ENCODE data around the gene SMCHD1. TPM values are rescaled to one million over a fixed set of nuclear protein-coding genes. Genes with fewer than 3 reads are reported as not detected.

SMCHD1 gene
- total and polyA plus RNA-seq, 10 of the 15 experiments (the other 5 are each of a cell fraction or from before 2014, with no cell fraction given), result 6.0 to 110 (median 48.0) TPM

- TF ChIP-seq IRF3 (IDR thresholded peaks at IDR 0.05), result no peak
- no peak for TF ChIP-seq ESRRA (IDR thresholded peaks at IDR 0.05; ENCODE audit: low read length)
- no peak for TF ChIP-seq RAD21 (IDR thresholded peaks at IDR 0.05; ENCODE audit: insufficient read depth, low read depth, low read length)
- TF ChIP-seq RCOR1 (conservative IDR thresholded peaks at IDR 0.05; ENCODE audit: low read depth, low read length), result no peak
- TF ChIP-seq MEF2A (IDR thresholded peaks at IDR 0.05; ENCODE audit: insufficient read depth, low read depth, low read length), result no peak
- no peak for TF ChIP-seq JUND (IDR thresholded peaks at IDR 0.05; ENCODE audit: low read depth, low read length)
- TF ChIP-seq MLLT1 (IDR thresholded peaks at IDR 0.05), result no peak
Measured at GRCh38 chr18:2823202-2823601, 167.7 kb downstream of the SMCHD1 start (continued).

GRCh38 chr18:2823966-2824365 lies 168.4 kb downstream of the SMCHD1 start:
- Histone ChIP-seq H3K9me3 (replicated peaks; ENCODE audit: control insufficient read depth, insufficient read depth, low read length) (no peaks in the 10 kb centered on the region), H3K79me2 (ENCODE audit: control insufficient read depth, insufficient read depth, low read length) (no peaks in the 10 kb centered on the region), H3K4me2 (ENCODE audit: control insufficient read depth, insufficient read depth) (no peak overlapping the region), H3K27ac (ENCODE audit: control insufficient read depth, insufficient read depth) (no peak overlapping the region), H2AFZ (ENCODE audit: control insufficient read depth, low read depth, low read length) (no peak overlapping the region), H4K20me1 (ENCODE audit: control insufficient read depth, insufficient read depth) (no peaks in the 10 kb centered on the region), H3K9ac (ENCODE audit: control insufficient read depth, insufficient read depth, low read length) (no peak overlapping the region), H3K27me3 (replicated peaks in 1 of 2; ENCODE audit: control insufficient read depth in 2 of 2, insufficient read depth in 2 of 2, low read length in 1 of 2) (no peaks in the 10 kb centered on the region), H3K4me1 (ENCODE audit: control insufficient read depth, insufficient read depth, low read length) (no peaks in the 10 kb centered on the region), H3K36me3 (ENCODE audit: control insufficient read depth in 2 of 2, insufficient read depth in 2 of 2, low read length in 1 of 2) (no peaks in the 10 kb centered on the region), H3K4me3 (no peak overlapping the region)
- no TSS peak for BruUV-seq (replicated peaks)
- intact Hi-C loops (cut with micrococcal nuclease; ENCODE audit: unreplicated experiment) (no loop called here), in situ Hi-C loops (cut with MboI) (no loop called here)
- SMC1A ChIA-PET (ENCODE audit: uncharacterized antibody, unreplicated experiment), result no interaction called here
- RAD21 ChIA-PET (ENCODE audit: unreplicated experiment), result no interaction called here
- CTCF ChIA-PET, result no interaction called here
- FAIRE-seq (no peak), ATAC-seq (no peak), DNase-seq (ENCODE audit: low read depth, low spot score) (no peak)
- POLR2A ChIA-PET, result no interaction called here
- 73% methylated on average over 2 of the region's 2 CpGs for WGBS (ENCODE audit: insufficient coverage, insufficient replicate concordance, low lambda C conversion rate, missing lambda C conversion rate)
- TF ChIP-seq SIX5 (IDR thresholded peaks at IDR 0.05; ENCODE audit: low read depth, low read length, severe bottlenecking), result no peak
- no peak for TF ChIP-seq SMAD1 (IDR thresholded peaks at IDR 0.05; ENCODE audit: low read depth, partially characterized antibody)
- no peak for TF ChIP-seq NR2C1 (IDR thresholded peaks at IDR 0.05)
- no peak for TF ChIP-seq IKZF1 (conservative IDR thresholded peaks at IDR 0.05)
- TF ChIP-seq PRDM15 (CRISPR knock-in tag; IDR thresholded peaks at IDR 0.05), result no peak
- TF ChIP-seq MTA2 (IDR thresholded peaks at IDR 0.05; ENCODE audit: low read depth), result no peak
- no peak for TF ChIP-seq POLR2AphosphoS5 (IDR thresholded peaks at IDR 0.05; ENCODE audit: low read length)
- TF ChIP-seq TAF1 (IDR thresholded peaks at IDR 0.05; ENCODE audit: borderline replicate concordance, low read depth, low read length), result no peak
- no peak for TF ChIP-seq POU2F2 (IDR thresholded peaks at IDR 0.05; ENCODE audit: borderline replicate concordance, low read depth, low read length)
- no peak for TF ChIP-seq JUND (IDR thresholded peaks at IDR 0.05; ENCODE audit: low read depth, low read length)
- no peak for TF ChIP-seq CHD2 (IDR thresholded peaks at IDR 0.05; ENCODE audit: borderline replicate concordance, low read depth, low read length)
- no peak for TF ChIP-seq RAD51 (IDR thresholded peaks at IDR 0.05)
- TF ChIP-seq GATAD2B (conservative IDR thresholded peaks at IDR 0.05; ENCODE audit: low read depth), result no peak
- no peak for TF ChIP-seq SUZ12 (IDR thresholded peaks at IDR 0.05; ENCODE audit: unreplicated experiment)
